C4-2B (cell line): ENCODE data around the gene HELZ.

Source experiments
- ZFX ChIP-seq: fragments of 450-650 bp; IDR thresholded peaks from 2 replicates; pipeline ENCODE4 v1.6.1; 2017
- TF ChIP-seq, protein P1 (sequence below): fragments of 450-650 bp; conservative IDR thresholded peaks from 2 replicates; pipeline ENCODE4 v1.5.1; 2017; ENCODE audit warnings: mild to moderate bottlenecking

DNA sequence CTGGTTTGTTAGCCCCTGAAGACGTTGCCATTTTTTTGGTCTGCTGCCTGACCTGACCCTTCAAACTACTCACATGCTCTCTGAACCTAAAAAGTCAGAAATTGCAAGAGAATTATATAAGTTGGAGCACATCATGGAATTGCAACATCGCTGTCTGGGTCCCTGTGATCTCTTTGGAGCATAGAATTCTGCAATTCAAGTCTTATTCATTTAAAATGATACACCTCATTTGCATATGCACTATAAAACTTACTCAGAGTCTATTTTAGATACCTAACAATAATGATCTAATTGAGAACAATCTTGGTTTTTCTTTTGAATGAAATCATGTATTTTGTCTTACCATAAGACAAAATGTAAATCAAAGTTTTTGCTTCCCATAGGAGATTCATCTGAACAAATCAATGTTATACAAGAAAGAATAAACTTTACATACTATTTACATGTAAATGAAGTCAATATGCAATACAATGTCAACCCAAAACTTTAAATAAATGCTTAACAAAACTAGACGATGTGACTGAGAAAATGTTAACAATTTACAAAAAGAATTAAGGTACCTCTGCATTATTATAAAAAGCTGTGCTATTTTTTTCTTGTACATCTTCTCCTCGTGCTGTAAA, 99.7 kb downstream of the HELZ start:
- TF ChIP-seq, protein P1, sequence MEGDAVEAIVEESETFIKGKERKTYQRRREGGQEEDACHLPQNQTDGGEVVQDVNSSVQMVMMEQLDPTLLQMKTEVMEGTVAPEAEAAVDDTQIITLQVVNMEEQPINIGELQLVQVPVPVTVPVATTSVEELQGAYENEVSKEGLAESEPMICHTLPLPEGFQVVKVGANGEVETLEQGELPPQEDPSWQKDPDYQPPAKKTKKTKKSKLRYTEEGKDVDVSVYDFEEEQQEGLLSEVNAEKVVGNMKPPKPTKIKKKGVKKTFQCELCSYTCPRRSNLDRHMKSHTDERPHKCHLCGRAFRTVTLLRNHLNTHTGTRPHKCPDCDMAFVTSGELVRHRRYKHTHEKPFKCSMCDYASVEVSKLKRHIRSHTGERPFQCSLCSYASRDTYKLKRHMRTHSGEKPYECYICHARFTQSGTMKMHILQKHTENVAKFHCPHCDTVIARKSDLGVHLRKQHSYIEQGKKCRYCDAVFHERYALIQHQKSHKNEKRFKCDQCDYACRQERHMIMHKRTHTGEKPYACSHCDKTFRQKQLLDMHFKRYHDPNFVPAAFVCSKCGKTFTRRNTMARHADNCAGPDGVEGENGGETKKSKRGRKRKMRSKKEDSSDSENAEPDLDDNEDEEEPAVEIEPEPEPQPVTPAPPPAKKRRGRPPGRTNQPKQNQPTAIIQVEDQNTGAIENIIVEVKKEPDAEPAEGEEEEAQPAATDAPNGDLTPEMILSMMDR = no peak
- no peak for TF ChIP-seq ZFX
